H1 (cell line): Measurements from ENCODE around the gene FOXM1. TPM values are rescaled to one million over a fixed set of nuclear protein-coding genes. Genes with fewer than 3 reads are reported as not detected.

Experiments used
- CTCF ChIA-PET: fragments of 300-600 bp; sonication (Branson Sonifier 250); formaldehyde crosslinking; loops from one replicate; lab custom pipeline; 2021; ENCODE audit not compliant: partially characterized antibody; lab: Charles Lee
- POLR2A ChIA-PET: fragments of 300-600 bp; sonication (Branson Sonifier 250); formaldehyde crosslinking; loops from one replicate; lab custom pipeline; 2021; ENCODE audit warnings: inconsistent platforms; ENCODE audit not compliant: partially characterized antibody; lab: Charles Lee
- DNase-seq, 2 experiments: peaks; one replicate each; pipeline versions ENCODE4 v3.0.0 to v3.0.0-alpha.2; 2010 to 2022; ENCODE audit warnings: low spot score in 2 of 2, low read depth in 1 of 2, mixed read lengths in 1 of 2
- FAIRE-seq: peaks from 2 replicates; lab custom pipeline; 2011; peaks lifted over from hg19 to GRCh38; lab: Jason Lieb, UNC
- H2AFZ ChIP-seq: 2 replicates; pipeline ENCODE4 v1.8.1; 2012; ENCODE audit warnings: low read length, inconsistent platforms
- H2AK5ac ChIP-seq: 2 replicates; pipeline ENCODE4 v1.6.1; 2013; ENCODE audit warnings: low read depth, low read length
- H2BK120ac ChIP-seq: replicated peaks from 2 replicates; pipeline ENCODE3; 2013; ENCODE audit warnings: low read depth, low read length, inconsistent platforms
- H2BK12ac ChIP-seq: 2 replicates; pipeline ENCODE4 v1.6.1; 2013; ENCODE audit warnings: low read depth, low read length
- H2BK15ac ChIP-seq: 2 replicates; pipeline ENCODE4 v1.6.1; 2013; ENCODE audit warnings: low read length
- H2BK20ac ChIP-seq: 2 replicates; pipeline ENCODE4 v1.6.1; 2013; ENCODE audit warnings: low read length
- H2BK5ac ChIP-seq: 2 replicates; pipeline ENCODE4 v1.6.1; 2013; ENCODE audit warnings: low read depth, low read length
- H3K14ac ChIP-seq: 2 replicates; pipeline ENCODE4 v1.6.1; 2013; ENCODE audit warnings: inconsistent platforms; ENCODE audit not compliant: insufficient read length
- H3K18ac ChIP-seq: 2 replicates; pipeline ENCODE4 v1.6.1; 2013; ENCODE audit warnings: low read length; ENCODE audit errors: extremely low read depth
- H3K23ac ChIP-seq: 2 replicates; pipeline ENCODE4 v1.6.1; 2013; ENCODE audit warnings: inconsistent platforms; ENCODE audit not compliant: insufficient read length
- H3K23me2 ChIP-seq: 2 replicates; pipeline ENCODE4 v1.6.1; 2013; ENCODE audit warnings: low read depth, low read length
- H3K27ac ChIP-seq: 2 replicates; pipeline ENCODE4 v1.6.1; 2011; ENCODE audit warnings: low read depth, low read length, inconsistent platforms
- H3K27me3 ChIP-seq, 4 experiments: replicated peaks in 1 of 4; 1 replicate in 1 of 4; 2 replicates in 3 of 4; pipeline versions ENCODE4 v1.6.1 to v1.8.1; 2011 to 2013; ENCODE audit warnings: low read length in 3 of 4, mild to moderate bottlenecking in 3 of 4, inconsistent platforms in 2 of 4, mixed read lengths in 2 of 4, moderate library complexity in 1 of 4; ENCODE audit not compliant: control insufficient read depth in 3 of 4, insufficient read depth in 3 of 4; ENCODE audit errors: extremely low read depth in 1 of 4
- H3K36me3 ChIP-seq, 4 experiments: 2 replicates each; pipeline versions ENCODE4 v1.6.1 to v1.8.1; 2011 to 2013; ENCODE audit warnings: mild to moderate bottlenecking in 4 of 4, low read length in 3 of 4, moderate library complexity in 2 of 4, control low read depth in 1 of 4, inconsistent platforms in 1 of 4; ENCODE audit not compliant: insufficient read depth in 4 of 4, control insufficient read depth in 2 of 4
- H3K4ac ChIP-seq: replicated peaks from 2 replicates; pipeline ENCODE3; 2013; ENCODE audit warnings: low read length, low read depth, mixed read lengths, inconsistent platforms; ENCODE audit not compliant: insufficient read length
- H3K4me1 ChIP-seq, 4 experiments: replicated peaks in 1 of 4; 1 replicate in 1 of 4; 2 replicates in 3 of 4; pipeline versions ENCODE4 v1.6.1 to v1.8.1; 2011 to 2013; ENCODE audit warnings: low read length in 3 of 4, inconsistent platforms in 2 of 4, mixed read lengths in 1 of 4; ENCODE audit not compliant: insufficient read depth in 4 of 4, control insufficient read depth in 3 of 4
- H3K4me2 ChIP-seq, 2 experiments: 2 replicates each; pipeline versions ENCODE4 v1.6.1 to v1.8.1; 2011 to 2013; ENCODE audit warnings: low read depth in 2 of 2, low read length in 2 of 2, control low read depth in 1 of 2, inconsistent platforms in 1 of 2, mild to moderate bottlenecking in 1 of 2; ENCODE audit not compliant: insufficient read depth in 1 of 2
- H3K4me3 ChIP-seq, 4 experiments: fragments of 200-600, 300-600 bp in 1 of 4; sonication (generic), shearing (Covaris generic), sonication (Bioruptor Twin) in 1 of 4; 2 replicates each; pipeline versions ENCODE4 v1.5.1 to v1.8.1; 2011 to 2016; ENCODE audit warnings: low read length in 4 of 4, low read depth in 3 of 4, control low read depth in 2 of 4, inconsistent platforms in 2 of 4, mild to moderate bottlenecking in 2 of 4, mixed read lengths in 1 of 4, moderate library complexity in 1 of 4; ENCODE audit not compliant: insufficient read depth in 2 of 4; ENCODE audit errors: extremely low read depth in 1 of 4
- H3K56ac ChIP-seq: replicated peaks from 2 replicates; pipeline ENCODE3; 2013; ENCODE audit warnings: low read depth, mild to moderate bottlenecking, mixed read lengths, low read length, inconsistent platforms; ENCODE audit not compliant: insufficient read length
- H3K79me1 ChIP-seq: 2 replicates; pipeline ENCODE4 v1.6.1; 2013; ENCODE audit warnings: low read depth, low read length, control low read depth
- H3K79me2 ChIP-seq, 2 experiments: 2 replicates each; pipeline versions ENCODE4 v1.6.1 to v1.8.1; 2012 to 2013; ENCODE audit warnings: low read length in 2 of 2, mild to moderate bottlenecking in 2 of 2, inconsistent platforms in 1 of 2; ENCODE audit not compliant: insufficient read depth in 2 of 2, control insufficient read depth in 1 of 2
- H3K9ac ChIP-seq, 4 experiments: replicated peaks in 1 of 4; 1 replicate in 1 of 4; 2 replicates in 3 of 4; pipeline versions ENCODE4 v1.6.1 to v1.8.1; 2011 to 2013; ENCODE audit warnings: low read depth in 3 of 4, low read length in 3 of 4, control low read depth in 2 of 4, mild to moderate bottlenecking in 2 of 4, moderate library complexity in 2 of 4, inconsistent platforms in 1 of 4; ENCODE audit errors: extremely low read depth in 1 of 4
- H3K9me3 ChIP-seq, 2 experiments: 2 replicates each; pipeline versions ENCODE4 v1.6.1 to v1.8.1; 2012 to 2013; ENCODE audit warnings: mild to moderate bottlenecking in 2 of 2, moderate library complexity in 2 of 2, control low read depth in 1 of 2, inconsistent platforms in 1 of 2, low read depth in 1 of 2, low read length in 1 of 2, mixed read lengths in 1 of 2; ENCODE audit not compliant: insufficient read depth in 2 of 2
- H4K20me1 ChIP-seq, 2 experiments: replicated peaks in 1 of 2; 2 replicates each; pipeline versions ENCODE3 to v1.8.1; 2011 to 2013; ENCODE audit warnings: inconsistent platforms in 2 of 2, low read length in 2 of 2, mild to moderate bottlenecking in 1 of 2; ENCODE audit not compliant: insufficient read depth in 2 of 2, control insufficient read depth in 1 of 2
- H4K5ac ChIP-seq: 2 replicates; pipeline ENCODE4 v1.6.1; 2013; ENCODE audit warnings: low read length, low read depth, mixed read lengths, inconsistent platforms; ENCODE audit not compliant: insufficient read length
- H4K8ac ChIP-seq: 2 replicates; pipeline ENCODE4 v1.8.0; 2013; ENCODE audit warnings: mild to moderate bottlenecking, moderate library complexity, low read length, inconsistent platforms; ENCODE audit not compliant: insufficient read depth; ENCODE audit errors: extremely low read depth
- H4K91ac ChIP-seq: replicated peaks from 2 replicates; pipeline ENCODE3; 2013; ENCODE audit warnings: low read length, mixed read lengths, inconsistent platforms; ENCODE audit not compliant: insufficient read length
- CHD1 ChIP-seq: IDR thresholded peaks from 2 replicates; pipeline ENCODE4 v1.6.1; 2012; ENCODE audit warnings: low read depth, low read length, improper control_type of control experiment
- CHD2 ChIP-seq: IDR thresholded peaks from 2 replicates; pipeline ENCODE4 v1.6.1; 2012; ENCODE audit warnings: low read length, improper control_type of control experiment
- EGR1 ChIP-seq: IDR thresholded peaks from 2 replicates; pipeline ENCODE4 v1.6.1; 2011; ENCODE audit warnings: low read depth, low read length, borderline replicate concordance
- EZH2 ChIP-seq: fragments of 200-600 bp; sonication (generic); IDR thresholded peaks from 2 replicates; pipeline ENCODE4 v1.7.1; 2012; ENCODE audit warnings: low read depth, mild to moderate bottlenecking, moderate library complexity, low read length, inconsistent platforms; ENCODE audit not compliant: severe bottlenecking
- HDAC2 ChIP-seq, 2 experiments: fragments of 300-600 bp in 1 of 2; sonication (generic) in 1 of 2; IDR thresholded peaks; 2 replicates each; pipeline ENCODE4 v1.6.1; 2011 to 2012; ENCODE audit warnings: low read depth in 2 of 2, low read length in 2 of 2, mild to moderate bottlenecking in 2 of 2, moderate library complexity in 2 of 2, borderline replicate concordance in 1 of 2, inconsistent platforms in 1 of 2
- KDM4A ChIP-seq: IDR thresholded peaks from one replicate; pipeline ENCODE4 v1.7.1; 2012; ENCODE audit warnings: low read depth, mild to moderate bottlenecking, moderate library complexity, low read length, inconsistent platforms; ENCODE audit not compliant: severe bottlenecking
- RFX5 ChIP-seq: IDR thresholded peaks from 2 replicates; pipeline ENCODE4 v1.6.1; 2011; ENCODE audit warnings: low read depth, low read length, improper control_type of control experiment, borderline replicate concordance
- RNF2 ChIP-seq: fragments of 200-900, 300-1000 bp; sonication (generic); IDR thresholded peaks from 2 replicates; pipeline ENCODE4 v1.7.1; 2016; ENCODE audit warnings: borderline replicate concordance, low read depth, mild to moderate bottlenecking, antibody characterized with exemption, low read length; ENCODE audit not compliant: poor library complexity, severe bottlenecking; ENCODE audit errors: missing control alignments
- SIN3A ChIP-seq, 2 experiments: IDR thresholded peaks in 1 of 2; conservative IDR thresholded peaks in 1 of 2; 2 replicates each; pipeline ENCODE4 v1.6.1; 2011 to 2012; ENCODE audit warnings: low read length in 2 of 2, improper control_type of control experiment in 1 of 2, low read depth in 1 of 2, mild to moderate bottlenecking in 1 of 2
- SP2 ChIP-seq: IDR thresholded peaks from 2 replicates; pipeline ENCODE4 v1.6.1; 2012; ENCODE audit warnings: mild to moderate bottlenecking, low read length, inconsistent platforms
- TAF7 ChIP-seq: optimal IDR thresholded peaks from 2 replicates; pipeline ENCODE3; 2011; ENCODE audit warnings: low read depth, mild to moderate bottlenecking, inconsistent platforms, low read length, moderate library complexity, borderline replicate concordance
- TEAD4 ChIP-seq: IDR thresholded peaks from 2 replicates; pipeline ENCODE4 v1.6.1; 2012; ENCODE audit warnings: low read depth, low read length, inconsistent platforms, mixed read lengths
- polyA plus RNA-seq, 7 experiments: library from polyadenylated mRNA; depleted of rRNA in 3 of 7; stranded (reverse) in 5 of 7; unstranded in 2 of 7; fragments of >200 nt in 5 of 7; fragments of 200-250 nt in 2 of 7; gene quantifications; 1 replicate in 5 of 7; 2 replicates in 1 of 7; 4 replicates in 1 of 7; pipeline versions ENCODE4 v1.2.1 to v1.2.3, GENCODE V29; 2011 to 2013; ENCODE audit warnings: missing spikeins in 2 of 7, mixed read lengths in 2 of 7
- total RNA-seq: library from RNA; stranded (reverse); fragmentation: NEBNext Ultra II Directional; extraction: Animal tissue kit (Norgen Biotek cat#: 25700); gene quantifications from 2 replicates; pipeline ENCODE4 v1.2.1, GENCODE V29; 2021
- TF ChIP-seq, protein P1 (sequence below): IDR thresholded peaks from 2 replicates; pipeline ENCODE4 v1.6.1; 2011; ENCODE audit warnings: low read length, improper control_type of control experiment

Gene FOXM1
- total and polyA plus RNA-seq, 2 of the 8 experiments (the other 6 are each of a cell fraction or from before 2014, with no cell fraction given) = 58.1 to 121 TPM

GRCh38 chr12:2860170-2860569, 16.8 kb downstream of the FOXM1 start:
- FAIRE-seq = no peak
- no peak overlapping the region for H3K4ac ChIP-seq
- CTCF ChIA-PET = interaction anchor here (0.6 to 1.1 kb wide), 3 partner anchors 14 to 79 kb away, joined by 3 read pairs; no protein-coding TSS in a partner anchor
- POLR2A ChIA-PET = interaction anchor here (1.5 kb wide), 1 partner anchor 90 kb away, joined by 3 read pairs; no protein-coding TSS in a partner anchor
- no peak overlapping the region for H3K18ac ChIP-seq
- H2AFZ ChIP-seq = no peak overlapping the region
- no peak overlapping the region for H4K5ac ChIP-seq
- no peak overlapping the region for H3K23ac ChIP-seq
- H4K20me1 ChIP-seq = peaks cover 3 to 12% of the 10 kb centered on the region in 2 experiments
- H2BK12ac ChIP-seq = no peak overlapping the region
- no peaks in the 10 kb centered on the region for H3K27me3 ChIP-seq
- no peak overlapping the region for H3K9ac ChIP-seq
- H3K79me2 ChIP-seq = no peaks in the 10 kb centered on the region
- H2BK15ac ChIP-seq = no peak overlapping the region
- H3K23me2 ChIP-seq = no peaks in the 10 kb centered on the region
- no peak overlapping the region for H3K4me2 ChIP-seq
- peaks cover 16 to 60% (median 40%) of the 10 kb centered on the region in 4 experiments; a peak in 7 of 8 replicates for H3K36me3 ChIP-seq
- H4K91ac ChIP-seq = no peak overlapping the region
- H3K56ac ChIP-seq = no peak overlapping the region
- no peak overlapping the region for H3K27ac ChIP-seq
- peaks cover 0 to 6% (median under 1%) of the 10 kb centered on the region in 4 experiments; a peak in 2 of 7 replicates for H3K4me1 ChIP-seq
- no peak overlapping the region for H2BK120ac ChIP-seq
- no peaks in the 10 kb centered on the region for H3K79me1 ChIP-seq
- no peak overlapping the region for H2BK20ac ChIP-seq
- no peak overlapping the region for H3K4me3 ChIP-seq
- no peak for DNase-seq
- H4K8ac ChIP-seq = no peak overlapping the region
- H2BK5ac ChIP-seq = no peak overlapping the region
- H2AK5ac ChIP-seq = no peak overlapping the region
- no peak overlapping the region for H3K14ac ChIP-seq
- H3K9me3 ChIP-seq = no peaks in the 10 kb centered on the region
- TF ChIP-seq, protein P1, sequence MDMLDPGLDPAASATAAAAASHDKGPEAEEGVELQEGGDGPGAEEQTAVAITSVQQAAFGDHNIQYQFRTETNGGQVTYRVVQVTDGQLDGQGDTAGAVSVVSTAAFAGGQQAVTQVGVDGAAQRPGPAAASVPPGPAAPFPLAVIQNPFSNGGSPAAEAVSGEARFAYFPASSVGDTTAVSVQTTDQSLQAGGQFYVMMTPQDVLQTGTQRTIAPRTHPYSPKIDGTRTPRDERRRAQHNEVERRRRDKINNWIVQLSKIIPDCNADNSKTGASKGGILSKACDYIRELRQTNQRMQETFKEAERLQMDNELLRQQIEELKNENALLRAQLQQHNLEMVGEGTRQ = no peak
- TF ChIP-seq EZH2 (no peak), SP2 (no peak), CHD2 (no peak), KDM4A (no peak), CHD1 (no peak), RNF2 (no peak), SIN3A (conservative IDR thresholded peaks at IDR 0.05 in 1 of 2, IDR thresholded peaks at IDR 0.05 in 1 of 2; ENCODE audit: low read depth in 1 of 2, low read length in 2 of 2) (no peak), TEAD4 (no peak), RFX5 (no peak), HDAC2 (IDR thresholded peaks at IDR 0.05; ENCODE audit: borderline replicate concordance in 1 of 2, low read depth in 2 of 2, low read length in 2 of 2) (no peak), TAF7 (no peak), EGR1 (no peak)
